ENCODE results near the gene SKI. TPM values are rescaled to one million over a fixed set of nuclear protein-coding genes. Genes with fewer than 3 reads are reported as not detected.
A peak's percentile ranks its signal among the peaks of the same experiment; 100 is the strongest.

Gene SKI
- total RNA-seq, 2 donors from 2014 or later, result 65.4 to 79.2 TPM

DNA sequence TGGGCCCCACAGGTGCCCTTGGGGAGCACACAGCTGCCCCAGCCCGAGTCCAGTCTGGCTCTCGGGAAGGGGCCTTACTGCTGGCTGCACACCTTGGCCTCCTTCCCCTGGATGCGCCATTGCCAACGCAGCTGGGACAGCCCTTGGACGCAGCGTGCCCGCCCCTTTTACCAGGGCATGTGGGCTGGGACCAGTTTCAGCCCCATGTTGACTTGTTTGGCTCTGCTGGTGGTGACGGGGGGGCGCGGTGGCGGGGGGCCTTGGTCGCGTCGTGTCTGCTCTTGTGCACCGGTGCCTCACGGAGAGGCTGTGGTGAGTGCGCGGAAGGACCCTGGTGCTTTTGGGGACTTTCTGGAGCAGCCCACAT, 19.6 kb downstream of the SKI start:
- Mint-ChIP-seq H3K4me1 (peaks cover 28% of the 10 kb centered on the region), H3K36me3 (ENCODE audit: low read depth) (peaks cover 7% of the 10 kb centered on the region), H3K9me3 (no peaks in the 10 kb centered on the region), H3K4me3 (no peak overlapping the region), H3K27me3 (ENCODE audit: insufficient read depth) (no peaks in the 10 kb centered on the region), H3K27ac (peak overlapping the region; percentile 89)
- 61 to 83% methylated on average over 2 to 18 of the region's 18 CpGs for WGBS, 2 experiments (ENCODE audit: insufficient coverage in 1 of 2, insufficient read length in 1 of 2)
- peaks cover 7% of the 10 kb centered on the region for H3K36me3 ChIP-seq (ENCODE audit: control insufficient read depth, insufficient read depth, low read length)
- no peak overlapping the region for H3K4me3 ChIP-seq (ENCODE audit: low read length)
- no peaks in the 10 kb centered on the region for H3K27me3 ChIP-seq (ENCODE audit: control insufficient read depth, insufficient read depth, low read length, poor library complexity, severe bottlenecking)
- H3K4me1 ChIP-seq (ENCODE audit: control insufficient read depth, insufficient read depth, low read length), result peaks cover 13% of the 10 kb centered on the region
- no peak overlapping the region for H3K9ac ChIP-seq (ENCODE audit: extremely low read depth, low read length, poor library complexity, severe bottlenecking)
- H3K27ac ChIP-seq (ENCODE audit: low read depth, low read length), result peak overlapping the region; percentile 99
- TF ChIP-seq, protein P1, sequence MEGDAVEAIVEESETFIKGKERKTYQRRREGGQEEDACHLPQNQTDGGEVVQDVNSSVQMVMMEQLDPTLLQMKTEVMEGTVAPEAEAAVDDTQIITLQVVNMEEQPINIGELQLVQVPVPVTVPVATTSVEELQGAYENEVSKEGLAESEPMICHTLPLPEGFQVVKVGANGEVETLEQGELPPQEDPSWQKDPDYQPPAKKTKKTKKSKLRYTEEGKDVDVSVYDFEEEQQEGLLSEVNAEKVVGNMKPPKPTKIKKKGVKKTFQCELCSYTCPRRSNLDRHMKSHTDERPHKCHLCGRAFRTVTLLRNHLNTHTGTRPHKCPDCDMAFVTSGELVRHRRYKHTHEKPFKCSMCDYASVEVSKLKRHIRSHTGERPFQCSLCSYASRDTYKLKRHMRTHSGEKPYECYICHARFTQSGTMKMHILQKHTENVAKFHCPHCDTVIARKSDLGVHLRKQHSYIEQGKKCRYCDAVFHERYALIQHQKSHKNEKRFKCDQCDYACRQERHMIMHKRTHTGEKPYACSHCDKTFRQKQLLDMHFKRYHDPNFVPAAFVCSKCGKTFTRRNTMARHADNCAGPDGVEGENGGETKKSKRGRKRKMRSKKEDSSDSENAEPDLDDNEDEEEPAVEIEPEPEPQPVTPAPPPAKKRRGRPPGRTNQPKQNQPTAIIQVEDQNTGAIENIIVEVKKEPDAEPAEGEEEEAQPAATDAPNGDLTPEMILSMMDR (conservative IDR thresholded peaks at IDR 0.05), result no peak
- no peak for DNase-seq
- H3K9me3 ChIP-seq (ENCODE audit: control insufficient read depth, low read length), result no peaks in the 10 kb centered on the region

DNA sequence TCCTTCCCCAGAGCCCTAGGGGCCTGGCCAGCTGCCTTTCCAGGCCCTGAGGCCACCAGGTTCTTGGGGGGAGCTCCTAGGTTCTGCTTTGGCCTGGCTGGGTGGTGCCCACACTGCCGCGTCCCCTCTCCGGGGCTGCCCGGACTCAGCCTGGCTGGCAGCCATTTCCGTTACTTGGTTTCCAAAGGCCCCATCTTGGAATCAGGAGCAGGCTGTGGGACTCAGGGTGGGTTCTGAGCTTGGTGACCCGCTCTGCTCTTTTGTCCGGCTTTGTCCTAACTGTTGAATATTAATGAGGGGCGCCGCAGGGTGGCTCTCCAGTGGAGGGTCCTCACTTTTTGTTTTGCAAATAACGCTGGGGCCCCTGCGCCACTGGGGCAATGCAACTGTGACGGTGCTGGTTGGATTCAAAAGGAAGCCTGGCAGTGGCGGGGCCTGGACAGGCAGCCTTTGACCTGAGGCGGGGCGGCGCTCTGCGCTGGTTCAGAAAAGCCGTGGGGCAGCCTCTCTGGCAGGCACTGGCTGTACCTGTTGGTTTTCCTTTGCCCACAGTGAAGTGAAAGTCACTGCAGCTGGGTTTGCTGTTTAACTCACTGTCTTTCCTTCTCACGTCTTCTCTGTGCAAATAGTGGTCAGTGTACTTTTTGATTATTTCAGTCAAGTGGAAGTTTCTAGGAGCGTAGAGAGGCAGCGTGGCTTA, 20.2 kb downstream of the SKI start:
- Histone ChIP-seq H3K9me3 (ENCODE audit: control insufficient read depth, low read length) (no peaks in the 10 kb centered on the region), H3K36me3 (ENCODE audit: control insufficient read depth, insufficient read depth, low read length) (peaks cover 5% of the 10 kb centered on the region), H3K4me1 (ENCODE audit: control insufficient read depth, insufficient read depth, low read length) (peaks cover 13% of the 10 kb centered on the region), H3K27ac (ENCODE audit: low read depth, low read length) (peak overlapping the region; percentile 99), H3K27me3 (ENCODE audit: control insufficient read depth, insufficient read depth, low read length, poor library complexity, severe bottlenecking) (no peaks in the 10 kb centered on the region), H3K4me3 (ENCODE audit: low read length) (no peak overlapping the region), H3K9ac (ENCODE audit: extremely low read depth, low read length, poor library complexity, severe bottlenecking) (no peak overlapping the region)
- H3K4me3 Mint-ChIP-seq, result peak overlapping the region; percentile 23
- H3K4me1 Mint-ChIP-seq, result peaks cover 28% of the 10 kb centered on the region
- H3K9me3 Mint-ChIP-seq, result no peaks in the 10 kb centered on the region
- peak overlapping the region; percentile 89 for H3K27ac Mint-ChIP-seq
- whole genome bisulfite sequencing, 2 experiments (ENCODE audit: insufficient coverage in 1 of 2, insufficient read length in 1 of 2), result 43 to 55% methylated on average over 11 to 21 of the region's 21 CpGs
- H3K27me3 Mint-ChIP-seq (ENCODE audit: insufficient read depth), result no peaks in the 10 kb centered on the region
- H3K36me3 Mint-ChIP-seq (ENCODE audit: low read depth), result peaks cover 6% of the 10 kb centered on the region
- TF ChIP-seq, protein P1 (conservative IDR thresholded peaks at IDR 0.05), result peak; percentile 25
- DNase-seq, result peak; percentile 97

DNA sequence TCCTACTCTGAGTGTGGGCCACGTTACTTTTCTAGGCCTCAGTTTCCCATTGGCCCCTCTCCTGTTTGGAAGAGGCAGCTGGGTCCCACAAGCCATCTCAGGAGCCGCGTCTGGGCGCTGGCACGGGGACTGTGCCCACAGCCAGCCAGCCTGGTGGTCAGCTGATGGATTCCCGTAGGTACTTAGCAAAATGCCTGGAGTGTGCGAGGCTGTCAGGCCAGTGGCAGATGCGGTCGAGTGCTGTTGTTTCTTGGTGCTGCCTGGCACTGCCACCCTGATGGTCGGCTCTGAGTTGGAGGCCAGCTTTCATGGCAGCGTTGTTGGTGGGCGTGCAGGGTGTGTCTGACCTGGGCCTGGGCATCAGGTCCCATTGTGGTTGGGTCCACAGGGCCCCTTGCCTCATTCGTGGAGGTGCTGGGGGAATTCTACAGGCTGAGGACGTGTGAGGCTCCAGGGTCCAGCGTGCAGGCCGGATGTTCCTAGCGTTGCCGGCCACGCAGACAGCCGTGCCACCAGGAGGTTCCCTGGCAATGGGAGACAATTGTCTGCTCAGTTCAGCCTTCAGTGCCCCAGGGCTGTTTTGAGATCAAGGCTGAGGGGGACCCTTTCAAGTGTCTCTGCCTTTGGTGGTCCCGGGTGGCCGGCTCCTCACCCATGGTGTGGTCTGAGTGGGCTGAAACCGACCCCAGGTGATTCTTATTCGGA, 20.9 kb downstream of the SKI start:
- peak overlapping the region; percentile 89 for H3K27ac Mint-ChIP-seq

More for the DNA sequence above, 20.9 kb downstream of the SKI start:
- Histone ChIP-seq H3K27ac (ENCODE audit: low read depth, low read length) (peak overlapping the region; percentile 99), H3K4me3 (ENCODE audit: low read length) (no peak overlapping the region), H3K27me3 (ENCODE audit: control insufficient read depth, insufficient read depth, low read length, poor library complexity, severe bottlenecking) (no peaks in the 10 kb centered on the region), H3K4me1 (ENCODE audit: control insufficient read depth, insufficient read depth, low read length) (peaks cover 13% of the 10 kb centered on the region), H3K9me3 (ENCODE audit: control insufficient read depth, low read length) (no peaks in the 10 kb centered on the region), H3K36me3 (ENCODE audit: control insufficient read depth, insufficient read depth, low read length) (peaks cover 5% of the 10 kb centered on the region), H3K9ac (ENCODE audit: extremely low read depth, low read length, poor library complexity, severe bottlenecking) (no peak overlapping the region)
- H3K9me3 Mint-ChIP-seq, result no peaks in the 10 kb centered on the region
- H3K36me3 Mint-ChIP-seq (ENCODE audit: low read depth), result no peaks in the 10 kb centered on the region
- WGBS, 2 experiments (ENCODE audit: insufficient coverage in 1 of 2, insufficient read length in 1 of 2), result 89 to 92% methylated on average over 18 to 24 of the region's 24 CpGs
- DNase-seq, result no peak
- H3K4me3 Mint-ChIP-seq, result peak overlapping the region; percentile 23
- peaks cover 28% of the 10 kb centered on the region for H3K4me1 Mint-ChIP-seq
- no peaks in the 10 kb centered on the region for H3K27me3 Mint-ChIP-seq (ENCODE audit: insufficient read depth)
- TF ChIP-seq, protein P1 (conservative IDR thresholded peaks at IDR 0.05), result no peak

Measured in endodermal cell (in vitro differentiated cells).